NB4 (cell line): ENCODE results near the gene AMIGO1.

Experiments used
- POLR2A ChIP-seq: IDR thresholded peaks from 2 replicates; pipeline ENCODE4 v1.6.1; 2011; ENCODE audit warnings: mild to moderate bottlenecking; ENCODE audit not compliant: insufficient read length; ENCODE audit errors: extremely low read depth
- TF ChIP-seq, protein P1 (sequence below): IDR thresholded peaks from one replicate; pipeline ENCODE4 v1.5.1; 2012; ENCODE audit warnings: low read depth, low read length

DNA sequence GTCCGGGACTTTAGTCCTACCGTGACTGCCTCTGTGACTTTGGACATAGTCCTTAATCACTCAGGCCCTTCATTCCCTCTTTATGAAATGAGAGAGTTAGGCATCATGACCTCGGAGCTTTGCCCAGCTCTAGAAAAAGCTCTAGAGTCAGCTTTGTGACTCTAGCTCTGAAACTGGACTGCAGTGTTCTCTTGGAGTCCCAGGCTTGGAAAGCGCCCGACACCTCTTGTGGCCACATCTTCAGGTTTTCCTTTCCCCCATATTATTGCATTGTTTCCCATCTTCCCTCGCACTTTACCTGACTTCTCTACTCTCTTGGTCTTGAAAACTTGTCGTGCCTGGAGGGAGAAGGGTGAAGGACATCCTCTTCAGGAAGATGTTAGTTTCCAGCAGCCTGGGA, 12.5 kb upstream of the AMIGO1 start:
- TF ChIP-seq, protein P1, sequence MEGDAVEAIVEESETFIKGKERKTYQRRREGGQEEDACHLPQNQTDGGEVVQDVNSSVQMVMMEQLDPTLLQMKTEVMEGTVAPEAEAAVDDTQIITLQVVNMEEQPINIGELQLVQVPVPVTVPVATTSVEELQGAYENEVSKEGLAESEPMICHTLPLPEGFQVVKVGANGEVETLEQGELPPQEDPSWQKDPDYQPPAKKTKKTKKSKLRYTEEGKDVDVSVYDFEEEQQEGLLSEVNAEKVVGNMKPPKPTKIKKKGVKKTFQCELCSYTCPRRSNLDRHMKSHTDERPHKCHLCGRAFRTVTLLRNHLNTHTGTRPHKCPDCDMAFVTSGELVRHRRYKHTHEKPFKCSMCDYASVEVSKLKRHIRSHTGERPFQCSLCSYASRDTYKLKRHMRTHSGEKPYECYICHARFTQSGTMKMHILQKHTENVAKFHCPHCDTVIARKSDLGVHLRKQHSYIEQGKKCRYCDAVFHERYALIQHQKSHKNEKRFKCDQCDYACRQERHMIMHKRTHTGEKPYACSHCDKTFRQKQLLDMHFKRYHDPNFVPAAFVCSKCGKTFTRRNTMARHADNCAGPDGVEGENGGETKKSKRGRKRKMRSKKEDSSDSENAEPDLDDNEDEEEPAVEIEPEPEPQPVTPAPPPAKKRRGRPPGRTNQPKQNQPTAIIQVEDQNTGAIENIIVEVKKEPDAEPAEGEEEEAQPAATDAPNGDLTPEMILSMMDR = no peak
- no peak for TF ChIP-seq POLR2A
